H1 (cell line): ENCODE results near the gene SCAMP4. TPM values are rescaled to one million over a fixed set of nuclear protein-coding genes. Genes with fewer than 3 reads are reported as not detected.
A peak's percentile ranks its signal among the peaks of the same experiment; 100 is the strongest.

Source experiments
- CTCF ChIA-PET: fragments of 300-600 bp; sonication (Branson Sonifier 250); formaldehyde crosslinking; loops from one replicate; lab custom pipeline; 2021; ENCODE audit not compliant: partially characterized antibody; lab: Charles Lee
- POLR2A ChIA-PET: fragments of 300-600 bp; sonication (Branson Sonifier 250); formaldehyde crosslinking; loops from one replicate; lab custom pipeline; 2021; ENCODE audit warnings: inconsistent platforms; ENCODE audit not compliant: partially characterized antibody; lab: Charles Lee
- DNase-seq, 2 experiments: peaks; one replicate each; pipeline versions ENCODE4 v3.0.0 to v3.0.0-alpha.2; 2010 to 2022; ENCODE audit warnings: low spot score in 2 of 2, low read depth in 1 of 2, mixed read lengths in 1 of 2
- FAIRE-seq: peaks from 2 replicates; lab custom pipeline; 2011; peaks lifted over from hg19 to GRCh38; lab: Jason Lieb, UNC
- H2AFZ ChIP-seq: 2 replicates; pipeline ENCODE4 v1.8.1; 2012; ENCODE audit warnings: low read length, inconsistent platforms
- H2AK5ac ChIP-seq: 2 replicates; pipeline ENCODE4 v1.6.1; 2013; ENCODE audit warnings: low read depth, low read length
- H2BK120ac ChIP-seq: replicated peaks from 2 replicates; pipeline ENCODE3; 2013; ENCODE audit warnings: low read depth, low read length, inconsistent platforms
- H2BK12ac ChIP-seq: 2 replicates; pipeline ENCODE4 v1.6.1; 2013; ENCODE audit warnings: low read depth, low read length
- H2BK15ac ChIP-seq: 2 replicates; pipeline ENCODE4 v1.6.1; 2013; ENCODE audit warnings: low read length
- H2BK20ac ChIP-seq: 2 replicates; pipeline ENCODE4 v1.6.1; 2013; ENCODE audit warnings: low read length
- H2BK5ac ChIP-seq: 2 replicates; pipeline ENCODE4 v1.6.1; 2013; ENCODE audit warnings: low read depth, low read length
- H3K14ac ChIP-seq: 2 replicates; pipeline ENCODE4 v1.6.1; 2013; ENCODE audit warnings: inconsistent platforms; ENCODE audit not compliant: insufficient read length
- H3K18ac ChIP-seq: 2 replicates; pipeline ENCODE4 v1.6.1; 2013; ENCODE audit warnings: low read length; ENCODE audit errors: extremely low read depth
- H3K23ac ChIP-seq: 2 replicates; pipeline ENCODE4 v1.6.1; 2013; ENCODE audit warnings: inconsistent platforms; ENCODE audit not compliant: insufficient read length
- H3K23me2 ChIP-seq: 2 replicates; pipeline ENCODE4 v1.6.1; 2013; ENCODE audit warnings: low read depth, low read length
- H3K27ac ChIP-seq: 2 replicates; pipeline ENCODE4 v1.6.1; 2011; ENCODE audit warnings: low read depth, low read length, inconsistent platforms
- H3K27me3 ChIP-seq, 4 experiments: replicated peaks in 1 of 4; 1 replicate in 1 of 4; 2 replicates in 3 of 4; pipeline versions ENCODE4 v1.6.1 to v1.8.1; 2011 to 2013; ENCODE audit warnings: low read length in 3 of 4, mild to moderate bottlenecking in 3 of 4, inconsistent platforms in 2 of 4, mixed read lengths in 2 of 4, moderate library complexity in 1 of 4; ENCODE audit not compliant: control insufficient read depth in 3 of 4, insufficient read depth in 3 of 4; ENCODE audit errors: extremely low read depth in 1 of 4
- H3K36me3 ChIP-seq, 4 experiments: 2 replicates each; pipeline versions ENCODE4 v1.6.1 to v1.8.1; 2011 to 2013; ENCODE audit warnings: mild to moderate bottlenecking in 4 of 4, low read length in 3 of 4, moderate library complexity in 2 of 4, control low read depth in 1 of 4, inconsistent platforms in 1 of 4; ENCODE audit not compliant: insufficient read depth in 4 of 4, control insufficient read depth in 2 of 4
- H3K4ac ChIP-seq: replicated peaks from 2 replicates; pipeline ENCODE3; 2013; ENCODE audit warnings: low read length, low read depth, mixed read lengths, inconsistent platforms; ENCODE audit not compliant: insufficient read length
- H3K4me1 ChIP-seq, 4 experiments: replicated peaks in 1 of 4; 1 replicate in 1 of 4; 2 replicates in 3 of 4; pipeline versions ENCODE4 v1.6.1 to v1.8.1; 2011 to 2013; ENCODE audit warnings: low read length in 3 of 4, inconsistent platforms in 2 of 4, mixed read lengths in 1 of 4; ENCODE audit not compliant: insufficient read depth in 4 of 4, control insufficient read depth in 3 of 4
- H3K4me2 ChIP-seq, 2 experiments: 2 replicates each; pipeline versions ENCODE4 v1.6.1 to v1.8.1; 2011 to 2013; ENCODE audit warnings: low read depth in 2 of 2, low read length in 2 of 2, control low read depth in 1 of 2, inconsistent platforms in 1 of 2, mild to moderate bottlenecking in 1 of 2; ENCODE audit not compliant: insufficient read depth in 1 of 2
- H3K4me3 ChIP-seq, 4 experiments: fragments of 200-600, 300-600 bp in 1 of 4; sonication (generic), shearing (Covaris generic), sonication (Bioruptor Twin) in 1 of 4; 2 replicates each; pipeline versions ENCODE4 v1.5.1 to v1.8.1; 2011 to 2016; ENCODE audit warnings: low read length in 4 of 4, low read depth in 3 of 4, control low read depth in 2 of 4, inconsistent platforms in 2 of 4, mild to moderate bottlenecking in 2 of 4, mixed read lengths in 1 of 4, moderate library complexity in 1 of 4; ENCODE audit not compliant: insufficient read depth in 2 of 4; ENCODE audit errors: extremely low read depth in 1 of 4
- H3K56ac ChIP-seq: replicated peaks from 2 replicates; pipeline ENCODE3; 2013; ENCODE audit warnings: low read depth, mild to moderate bottlenecking, mixed read lengths, low read length, inconsistent platforms; ENCODE audit not compliant: insufficient read length
- H3K79me1 ChIP-seq: 2 replicates; pipeline ENCODE4 v1.6.1; 2013; ENCODE audit warnings: low read depth, low read length, control low read depth
- H3K79me2 ChIP-seq, 2 experiments: 2 replicates each; pipeline versions ENCODE4 v1.6.1 to v1.8.1; 2012 to 2013; ENCODE audit warnings: low read length in 2 of 2, mild to moderate bottlenecking in 2 of 2, inconsistent platforms in 1 of 2; ENCODE audit not compliant: insufficient read depth in 2 of 2, control insufficient read depth in 1 of 2
- H3K9ac ChIP-seq, 4 experiments: replicated peaks in 1 of 4; 1 replicate in 1 of 4; 2 replicates in 3 of 4; pipeline versions ENCODE4 v1.6.1 to v1.8.1; 2011 to 2013; ENCODE audit warnings: low read depth in 3 of 4, low read length in 3 of 4, control low read depth in 2 of 4, mild to moderate bottlenecking in 2 of 4, moderate library complexity in 2 of 4, inconsistent platforms in 1 of 4; ENCODE audit errors: extremely low read depth in 1 of 4
- H3K9me3 ChIP-seq, 2 experiments: 2 replicates each; pipeline versions ENCODE4 v1.6.1 to v1.8.1; 2012 to 2013; ENCODE audit warnings: mild to moderate bottlenecking in 2 of 2, moderate library complexity in 2 of 2, control low read depth in 1 of 2, inconsistent platforms in 1 of 2, low read depth in 1 of 2, low read length in 1 of 2, mixed read lengths in 1 of 2; ENCODE audit not compliant: insufficient read depth in 2 of 2
- H4K20me1 ChIP-seq, 2 experiments: replicated peaks in 1 of 2; 2 replicates each; pipeline versions ENCODE3 to v1.8.1; 2011 to 2013; ENCODE audit warnings: inconsistent platforms in 2 of 2, low read length in 2 of 2, mild to moderate bottlenecking in 1 of 2; ENCODE audit not compliant: insufficient read depth in 2 of 2, control insufficient read depth in 1 of 2
- H4K5ac ChIP-seq: 2 replicates; pipeline ENCODE4 v1.6.1; 2013; ENCODE audit warnings: low read length, low read depth, mixed read lengths, inconsistent platforms; ENCODE audit not compliant: insufficient read length
- H4K8ac ChIP-seq: 2 replicates; pipeline ENCODE4 v1.8.0; 2013; ENCODE audit warnings: mild to moderate bottlenecking, moderate library complexity, low read length, inconsistent platforms; ENCODE audit not compliant: insufficient read depth; ENCODE audit errors: extremely low read depth
- H4K91ac ChIP-seq: replicated peaks from 2 replicates; pipeline ENCODE3; 2013; ENCODE audit warnings: low read length, mixed read lengths, inconsistent platforms; ENCODE audit not compliant: insufficient read length
- ATF2 ChIP-seq: IDR thresholded peaks from 2 replicates; pipeline ENCODE4 v1.6.1; 2012; ENCODE audit warnings: low read length, inconsistent platforms
- CBX5 ChIP-seq: fragments of 300-800, 300-1000 bp; sonication (generic); IDR thresholded peaks from 2 replicates; pipeline ENCODE4 v1.7.1; 2016; ENCODE audit warnings: antibody characterized with exemption, low read length, low read depth
- HDAC2 ChIP-seq, 2 experiments: fragments of 300-600 bp in 1 of 2; sonication (generic) in 1 of 2; IDR thresholded peaks; 2 replicates each; pipeline ENCODE4 v1.6.1; 2011 to 2012; ENCODE audit warnings: low read depth in 2 of 2, low read length in 2 of 2, mild to moderate bottlenecking in 2 of 2, moderate library complexity in 2 of 2, borderline replicate concordance in 1 of 2, inconsistent platforms in 1 of 2
- JUND ChIP-seq: IDR thresholded peaks from 2 replicates; pipeline ENCODE4 v1.6.1; 2011; ENCODE audit warnings: mild to moderate bottlenecking, improper control_type of control experiment, low read length
- PHF8 ChIP-seq: fragments of 200-600 bp; sonication (generic); conservative IDR thresholded peaks from 2 replicates; pipeline ENCODE4 v1.7.1; 2012; ENCODE audit warnings: low read depth, mild to moderate bottlenecking, inconsistent platforms, low read length, moderate library complexity
- POU5F1 ChIP-seq: IDR thresholded peaks from 2 replicates; pipeline ENCODE4 v1.6.1; 2011; ENCODE audit warnings: low read depth, mild to moderate bottlenecking, low read length, moderate library complexity
- RFX5 ChIP-seq: IDR thresholded peaks from 2 replicates; pipeline ENCODE4 v1.6.1; 2011; ENCODE audit warnings: low read depth, low read length, improper control_type of control experiment, borderline replicate concordance
- SP2 ChIP-seq: IDR thresholded peaks from 2 replicates; pipeline ENCODE4 v1.6.1; 2012; ENCODE audit warnings: mild to moderate bottlenecking, low read length, inconsistent platforms
- WGBS, 2 experiments: shearing (Covaris generic) in 1 of 2; methylation state at CpG; one replicate each; pipeline versions ENCODE4 v1.1.6 to v1.1.7; 2013 to 2015; ENCODE audit warnings: low lambda C conversion rate in 2 of 2, mixed read lengths in 2 of 2, inconsistent platforms in 1 of 2, low coverage in 1 of 2, missing lambda C conversion rate in 1 of 2; ENCODE audit not compliant: insufficient replicate concordance in 2 of 2, insufficient coverage in 1 of 2, insufficient read length in 1 of 2; ENCODE audit errors: extremely low coverage in 1 of 2, missing lambda C conversion rate in 1 of 2; 5-methylcytosine and 5-hydroxymethylcytosine counted together
- polyA plus RNA-seq, 7 experiments: library from polyadenylated mRNA; depleted of rRNA in 3 of 7; stranded (reverse) in 5 of 7; unstranded in 2 of 7; fragments of >200 nt in 5 of 7; fragments of 200-250 nt in 2 of 7; gene quantifications; 1 replicate in 5 of 7; 2 replicates in 1 of 7; 4 replicates in 1 of 7; pipeline versions ENCODE4 v1.2.1 to v1.2.3, GENCODE V29; 2011 to 2013; ENCODE audit warnings: missing spikeins in 2 of 7, mixed read lengths in 2 of 7
- total RNA-seq: library from RNA; stranded (reverse); fragmentation: NEBNext Ultra II Directional; extraction: Animal tissue kit (Norgen Biotek cat#: 25700); gene quantifications from 2 replicates; pipeline ENCODE4 v1.2.1, GENCODE V29; 2021

The SCAMP4 gene
- total and polyA plus RNA-seq, 2 of the 8 experiments (the other 6 are each of a cell fraction or from before 2014, with no cell fraction given): 17.1 to 61.4 TPM

GRCh38 chr19:1882786-1883692 is 22.2 kb upstream of the SCAMP4 start:
- no peak overlapping the region for H3K4me3 ChIP-seq
- H3K79me1 ChIP-seq: peaks cover 23% of the 10 kb centered on the region
- no peak overlapping the region for H2BK120ac ChIP-seq
- H4K8ac ChIP-seq: no peak overlapping the region
- H4K91ac ChIP-seq: no peak overlapping the region
- H3K9me3 ChIP-seq: no peaks in the 10 kb centered on the region
- no peak overlapping the region for H2AFZ ChIP-seq
- 85% methylated on average over 25 of the region's 25 CpGs; no CpG with 5 or more reads in 1 of the 2 experiments for WGBS, 2 experiments
- ChIA-PET CTCF (interaction anchor here (1.1 to 1.3 kb wide), 2 partner anchors 62 to 186 kb away, joined by 3 read pairs; no protein-coding TSS in a partner anchor), POLR2A (interaction anchor here (1.3 to 1.4 kb wide), 4 partner anchors 14 to 166 kb away, joined by 3 to 5 read pairs (median 4); partner anchors contain the start of genes ADAT3 and SCAMP4)
- no peak for FAIRE-seq
- peaks cover 13 to 23% of the 10 kb centered on the region in 2 experiments for H4K20me1 ChIP-seq
- peaks cover 6% of the 10 kb centered on the region; the same call in 1 of the 2 replicates for H3K23me2 ChIP-seq
- H3K14ac ChIP-seq: no peak overlapping the region
- no peak overlapping the region for H3K18ac ChIP-seq
- no peak overlapping the region for H3K4ac ChIP-seq
- no peaks in the 10 kb centered on the region for H3K36me3 ChIP-seq
- peak overlapping the region in 1 of 2 experiments; percentile 31; a peak in 1 of 4 replicates for H3K4me2 ChIP-seq
- peak overlapping the region; percentile 68; the same call in 1 of the 2 replicates for H2BK12ac ChIP-seq
- H3K23ac ChIP-seq: no peak overlapping the region
- no peak overlapping the region for H3K27ac ChIP-seq
- peak overlapping the region; percentile 81; the same call in 1 of the 2 replicates for H2BK15ac ChIP-seq
- no peak for DNase-seq
- 0 out of 2 replicates have a peak overlapping the region, but pooled peaks have one; percentile 40 for H2AK5ac ChIP-seq
- H3K27me3 ChIP-seq: no peaks in the 10 kb centered on the region; a peak in 2 of 7 replicates
- peak overlapping the region in 1 of 4 experiments; percentile 7; a peak in 2 of 7 replicates for H3K9ac ChIP-seq
- peaks cover 7 to 29% of the 10 kb centered on the region in 2 experiments; a peak in 3 of 4 replicates for H3K79me2 ChIP-seq
- H4K5ac ChIP-seq: no peak overlapping the region
- H3K56ac ChIP-seq: no peak overlapping the region
- H2BK20ac ChIP-seq: peak overlapping the region; percentile 21; the same call in 1 of the 2 replicates
- H3K4me1 ChIP-seq: peaks cover 3 to 14% (median 9%) of the 10 kb centered on the region in 4 experiments; a peak in 6 of 7 replicates
- peak overlapping the region; percentile 66 for H2BK5ac ChIP-seq
- TF ChIP-seq POU5F1 (no peak), HDAC2 (IDR thresholded peaks at IDR 0.05; ENCODE audit: borderline replicate concordance in 1 of 2, low read depth in 2 of 2, low read length in 2 of 2) (no peak), ATF2 (no peak), JUND (no peak), PHF8 (no peak), SP2 (no peak), RFX5 (no peak), CBX5 (no peak)
